DMS53 (cell line): ENCODE results near the gene GRIK2.
"Not testable (repeated sequence)": the region's sequence is repeated elsewhere in the genome, so short reads cannot be mapped to it uniquely, and the experiment has no call there.

Source experiments
- DNase-seq: peaks from one replicate; lab custom pipeline; 2025; lab: John Stamatoyannopoulos, UW

Gene GRIK2

GRCh38 chr6:101393251-101393828, at the start of gene GRIK2:
Gene GRIK2 (plus strand): TSS chr6:101393708.
- DNase-seq, result peak; percentile 67

GRCh38 chr6:101344885-101345284, 48.6 kb upstream of the GRIK2 start:
- peak; percentile 1 for DNase-seq

- no peak for DNase-seq
Measured at GRCh38 chr6:101348816-101349215, 44.7 kb upstream of the GRIK2 start.

- not testable (repeated sequence) for DNase-seq
Measured at GRCh38 chr6:101350631-101351030, 42.9 kb upstream of the GRIK2 start.

GRCh38 chr6:101351173-101351572, 42.3 kb upstream of the GRIK2 start:
- DNase-seq, result no peak

GRCh38 chr6:101352316-101352715, 41.2 kb upstream of the GRIK2 start:
- no peak for DNase-seq

GRCh38 chr6:101365181-101365580, 28.3 kb upstream of the GRIK2 start:
- no peak for DNase-seq

GRCh38 chr6:101379926-101380325, 13.6 kb upstream of the GRIK2 start:
- no peak for DNase-seq

GRCh38 chr6:101380897-101381630, 12.4 kb upstream of the GRIK2 start:
- DNase-seq, result no peak

GRCh38 chr6:101383747-101384146, 9.8 kb upstream of the GRIK2 start:
- not testable (repeated sequence) for DNase-seq

GRCh38 chr6:101386982-101387381, 6.5 kb upstream of the GRIK2 start:
- DNase-seq, result peak; percentile 33

- peak; percentile 46 for DNase-seq
Measured at GRCh38 chr6:101391772-101392585, 1.5 kb upstream of the GRIK2 start.

- DNase-seq, result peak; percentile 56
Measured at GRCh38 chr6:101392586-101393230, 800 bp upstream of the GRIK2 start.

GRCh38 chr6:101393829-101394251, 332 bp downstream of the GRIK2 start:
- DNase-seq, result peak; percentile 61

- peak; percentile 28 for DNase-seq
Measured at GRCh38 chr6:101394936-101395335, 1.4 kb downstream of the GRIK2 start.

- peak; percentile 34 for DNase-seq
Measured at GRCh38 chr6:101395345-101395744, 1.8 kb downstream of the GRIK2 start.

- peak; percentile 49 for DNase-seq
Measured at GRCh38 chr6:101396548-101397173, 3.2 kb downstream of the GRIK2 start.

- peak; percentile 81 for DNase-seq
Measured at GRCh38 chr6:101397199-101397598, 3.7 kb downstream of the GRIK2 start.

- DNase-seq, result peak; percentile 65
Measured at GRCh38 chr6:101398716-101399615, 5.5 kb downstream of the GRIK2 start.

- DNase-seq, result peak; percentile 48
Measured at GRCh38 chr6:101399616-101400162, 6.2 kb downstream of the GRIK2 start.
